ENCODE data around the gene FAM98C.

Gene FAM98C

GRCh38 chr19:38367041-38367440 lies 35.9 kb upstream of the FAM98C start:
- Histone ChIP-seq H3K4me1 (ENCODE audit: control insufficient read depth, insufficient read depth, low read length, unreplicated experiment) (no peaks in the 10 kb centered on the region), H2AFZ (ENCODE audit: low read length, unreplicated experiment) (no peak overlapping the region), H3K27ac (ENCODE audit: low read depth, low read length) (no peak overlapping the region), H3K36me3 (ENCODE audit: insufficient read depth, low read length) (no peaks in the 10 kb centered on the region), H3K27me3 (ENCODE audit: insufficient read depth, low read length) (no peaks in the 10 kb centered on the region), H3K79me2 (ENCODE audit: control insufficient read depth, insufficient read depth, low read length, unreplicated experiment) (no peaks in the 10 kb centered on the region), H3K4me3 (ENCODE audit: low read depth, low read length) (no peak overlapping the region)

- H3K4me3 ChIP-seq (ENCODE audit: low read depth, low read length), result no peak overlapping the region
- no peaks in the 10 kb centered on the region for H3K27me3 ChIP-seq (ENCODE audit: insufficient read depth, low read length)
- no peak overlapping the region for H2AFZ ChIP-seq (ENCODE audit: low read length, unreplicated experiment)
- H3K79me2 ChIP-seq (ENCODE audit: control insufficient read depth, insufficient read depth, low read length, unreplicated experiment), result no peaks in the 10 kb centered on the region
- H3K27ac ChIP-seq (ENCODE audit: low read depth, low read length), result no peak overlapping the region
- H3K36me3 ChIP-seq (ENCODE audit: insufficient read depth, low read length), result no peaks in the 10 kb centered on the region
- H3K4me1 ChIP-seq (ENCODE audit: control insufficient read depth, insufficient read depth, low read length, unreplicated experiment), result no peaks in the 10 kb centered on the region
Observed at GRCh38 chr19:38369584-38369983, 33.3 kb upstream of the FAM98C start.

GRCh38 chr19:38370299-38370698 lies 32.6 kb upstream of the FAM98C start:
- Histone ChIP-seq H3K4me3 (ENCODE audit: low read depth, low read length) (no peak overlapping the region), H3K27me3 (ENCODE audit: insufficient read depth, low read length) (no peaks in the 10 kb centered on the region), H3K4me1 (ENCODE audit: control insufficient read depth, insufficient read depth, low read length, unreplicated experiment) (no peaks in the 10 kb centered on the region), H2AFZ (ENCODE audit: low read length, unreplicated experiment) (no peak overlapping the region), H3K79me2 (ENCODE audit: control insufficient read depth, insufficient read depth, low read length, unreplicated experiment) (peaks cover 4% of the 10 kb centered on the region), H3K36me3 (ENCODE audit: insufficient read depth, low read length) (no peaks in the 10 kb centered on the region), H3K27ac (ENCODE audit: low read depth, low read length) (no peak overlapping the region)

GRCh38 chr19:38371081-38371480 lies 31.8 kb upstream of the FAM98C start:
- no peaks in the 10 kb centered on the region for H3K27me3 ChIP-seq (ENCODE audit: insufficient read depth, low read length)
- H2AFZ ChIP-seq (ENCODE audit: low read length, unreplicated experiment), result no peak overlapping the region
- no peak overlapping the region for H3K27ac ChIP-seq (ENCODE audit: low read depth, low read length)
- H3K36me3 ChIP-seq (ENCODE audit: insufficient read depth, low read length), result no peaks in the 10 kb centered on the region
- peaks cover 2% of the 10 kb centered on the region for H3K4me1 ChIP-seq (ENCODE audit: control insufficient read depth, insufficient read depth, low read length, unreplicated experiment)
- no peak overlapping the region for H3K4me3 ChIP-seq (ENCODE audit: low read depth, low read length)
- H3K79me2 ChIP-seq (ENCODE audit: control insufficient read depth, insufficient read depth, low read length, unreplicated experiment), result peaks cover 12% of the 10 kb centered on the region

- H3K36me3 ChIP-seq (ENCODE audit: insufficient read depth, low read length), result peaks cover 4% of the 10 kb centered on the region; the same call in 1 of the 2 replicates
- H3K27me3 ChIP-seq (ENCODE audit: insufficient read depth, low read length), result no peaks in the 10 kb centered on the region
- H2AFZ ChIP-seq (ENCODE audit: low read length, unreplicated experiment), result peak overlapping the region; percentile 97
- H3K79me2 ChIP-seq (ENCODE audit: control insufficient read depth, insufficient read depth, low read length, unreplicated experiment), result peaks cover 33% of the 10 kb centered on the region
- H3K4me3 ChIP-seq (ENCODE audit: low read depth, low read length), result peak overlapping the region; percentile 89
- peaks cover 10% of the 10 kb centered on the region for H3K4me1 ChIP-seq (ENCODE audit: control insufficient read depth, insufficient read depth, low read length, unreplicated experiment)
- H3K27ac ChIP-seq (ENCODE audit: low read depth, low read length), result peak overlapping the region; percentile 19; the same call in 1 of the 2 replicates
Observed at GRCh38 chr19:38373907-38374331, 29.0 kb upstream of the FAM98C start.

- Histone ChIP-seq H2AFZ (ENCODE audit: low read length, unreplicated experiment) (peak within 1 kb of the TSS; percentile 97), H3K4me1 (ENCODE audit: control insufficient read depth, insufficient read depth, low read length, unreplicated experiment) (peaks cover 10% of the 10 kb centered on the region), H3K36me3 (ENCODE audit: insufficient read depth, low read length) (peaks cover 4% of the 10 kb centered on the region; the same call in 1 of the 2 replicates), H3K4me3 (ENCODE audit: low read depth, low read length) (peak within 1 kb of the TSS; percentile 89), H3K27me3 (ENCODE audit: insufficient read depth, low read length) (no peaks in the 10 kb centered on the region), H3K79me2 (ENCODE audit: control insufficient read depth, insufficient read depth, low read length, unreplicated experiment) (peaks cover 39% of the 10 kb centered on the region), H3K27ac (ENCODE audit: low read depth, low read length) (peak within 1 kb of the TSS; percentile 62)
Observed at GRCh38 chr19:38374332-38375097, 28.4 kb upstream of the FAM98C start, which contains the start of gene PSMD8. PSMD8 (plus strand) TSS chr19:38374571; CDS start chr19:38374602, 31 bp downstream.

- Histone ChIP-seq H3K27me3 (ENCODE audit: insufficient read depth, low read length) (no peaks in the 10 kb centered on the region), H3K4me3 (ENCODE audit: low read depth, low read length) (peak overlapping the region; percentile 89), H2AFZ (ENCODE audit: low read length, unreplicated experiment) (peak overlapping the region; percentile 21), H3K27ac (ENCODE audit: low read depth, low read length) (peak overlapping the region; percentile 62), H3K36me3 (ENCODE audit: insufficient read depth, low read length) (peaks cover 4% of the 10 kb centered on the region; the same call in 1 of the 2 replicates), H3K4me1 (ENCODE audit: control insufficient read depth, insufficient read depth, low read length, unreplicated experiment) (peaks cover 10% of the 10 kb centered on the region), H3K79me2 (ENCODE audit: control insufficient read depth, insufficient read depth, low read length, unreplicated experiment) (peaks cover 40% of the 10 kb centered on the region)
Observed at GRCh38 chr19:38375098-38375493, 27.8 kb upstream of the FAM98C start.

- peaks cover 10% of the 10 kb centered on the region for H3K4me1 ChIP-seq (ENCODE audit: control insufficient read depth, insufficient read depth, low read length, unreplicated experiment)
- peak overlapping the region; percentile 62 for H3K27ac ChIP-seq (ENCODE audit: low read depth, low read length)
Observed at GRCh38 chr19:38375748-38376147, 27.1 kb upstream of the FAM98C start.

GRCh38 chr19:38376576-38376975 lies 26.3 kb upstream of the FAM98C start:
- Histone ChIP-seq H2AFZ (ENCODE audit: low read length, unreplicated experiment) (no peak overlapping the region), H3K4me1 (ENCODE audit: control insufficient read depth, insufficient read depth, low read length, unreplicated experiment) (peaks cover 10% of the 10 kb centered on the region), H3K4me3 (ENCODE audit: low read depth, low read length) (peak overlapping the region; percentile 89), H3K36me3 (ENCODE audit: insufficient read depth, low read length) (peaks cover 10% of the 10 kb centered on the region; the same call in 1 of the 2 replicates), H3K79me2 (ENCODE audit: control insufficient read depth, insufficient read depth, low read length, unreplicated experiment) (peaks cover 40% of the 10 kb centered on the region), H3K27me3 (ENCODE audit: insufficient read depth, low read length) (no peaks in the 10 kb centered on the region), H3K27ac (ENCODE audit: low read depth, low read length) (no peak overlapping the region)

More at GRCh38 chr19:38375748-38376147, 27.1 kb upstream of the FAM98C start:
- H3K27me3 ChIP-seq (ENCODE audit: insufficient read depth, low read length), result no peaks in the 10 kb centered on the region
- H3K79me2 ChIP-seq (ENCODE audit: control insufficient read depth, insufficient read depth, low read length, unreplicated experiment), result peaks cover 40% of the 10 kb centered on the region
- peaks cover 4% of the 10 kb centered on the region; the same call in 1 of the 2 replicates for H3K36me3 ChIP-seq (ENCODE audit: insufficient read depth, low read length)
- peak overlapping the region; percentile 89 for H3K4me3 ChIP-seq (ENCODE audit: low read depth, low read length)
- no peak overlapping the region for H2AFZ ChIP-seq (ENCODE audit: low read length, unreplicated experiment)

GRCh38 chr19:38377052-38377451 lies 25.8 kb upstream of the FAM98C start:
- H3K27me3 ChIP-seq (ENCODE audit: insufficient read depth, low read length), result no peaks in the 10 kb centered on the region
- H3K4me1 ChIP-seq (ENCODE audit: control insufficient read depth, insufficient read depth, low read length, unreplicated experiment), result peaks cover 10% of the 10 kb centered on the region
- H3K27ac ChIP-seq (ENCODE audit: low read depth, low read length), result no peak overlapping the region
- no peak overlapping the region for H3K4me3 ChIP-seq (ENCODE audit: low read depth, low read length)
- peaks cover 10% of the 10 kb centered on the region; the same call in 1 of the 2 replicates for H3K36me3 ChIP-seq (ENCODE audit: insufficient read depth, low read length)
- H2AFZ ChIP-seq (ENCODE audit: low read length, unreplicated experiment), result no peak overlapping the region
- H3K79me2 ChIP-seq (ENCODE audit: control insufficient read depth, insufficient read depth, low read length, unreplicated experiment), result peaks cover 40% of the 10 kb centered on the region

- Histone ChIP-seq H3K4me1 (ENCODE audit: control insufficient read depth, insufficient read depth, low read length, unreplicated experiment) (peaks cover 10% of the 10 kb centered on the region), H3K27ac (ENCODE audit: low read depth, low read length) (no peak overlapping the region), H3K4me3 (ENCODE audit: low read depth, low read length) (no peak overlapping the region), H2AFZ (ENCODE audit: low read length, unreplicated experiment) (no peak overlapping the region), H3K79me2 (ENCODE audit: control insufficient read depth, insufficient read depth, low read length, unreplicated experiment) (peaks cover 40% of the 10 kb centered on the region), H3K27me3 (ENCODE audit: insufficient read depth, low read length) (no peaks in the 10 kb centered on the region), H3K36me3 (ENCODE audit: insufficient read depth, low read length) (peaks cover 10% of the 10 kb centered on the region; the same call in 1 of the 2 replicates)
Observed at GRCh38 chr19:38378866-38379265, 24.0 kb upstream of the FAM98C start.

All from ACC112 (cell line).